CD4-positive, alpha-beta T cell treated with Interleukin-4 for 4 hours (primary cell): ENCODE measurements around the gene SPIN4.
"Not testable (repeated sequence)": the region's sequence is repeated elsewhere in the genome, so short reads cannot be mapped to it uniquely, and the experiment has no call there.

Experiments used
- DNase-seq: peaks from one replicate; pipeline ENCODE4 v3.0.0-alpha.2; 2020

The SPIN4 gene

DNA sequence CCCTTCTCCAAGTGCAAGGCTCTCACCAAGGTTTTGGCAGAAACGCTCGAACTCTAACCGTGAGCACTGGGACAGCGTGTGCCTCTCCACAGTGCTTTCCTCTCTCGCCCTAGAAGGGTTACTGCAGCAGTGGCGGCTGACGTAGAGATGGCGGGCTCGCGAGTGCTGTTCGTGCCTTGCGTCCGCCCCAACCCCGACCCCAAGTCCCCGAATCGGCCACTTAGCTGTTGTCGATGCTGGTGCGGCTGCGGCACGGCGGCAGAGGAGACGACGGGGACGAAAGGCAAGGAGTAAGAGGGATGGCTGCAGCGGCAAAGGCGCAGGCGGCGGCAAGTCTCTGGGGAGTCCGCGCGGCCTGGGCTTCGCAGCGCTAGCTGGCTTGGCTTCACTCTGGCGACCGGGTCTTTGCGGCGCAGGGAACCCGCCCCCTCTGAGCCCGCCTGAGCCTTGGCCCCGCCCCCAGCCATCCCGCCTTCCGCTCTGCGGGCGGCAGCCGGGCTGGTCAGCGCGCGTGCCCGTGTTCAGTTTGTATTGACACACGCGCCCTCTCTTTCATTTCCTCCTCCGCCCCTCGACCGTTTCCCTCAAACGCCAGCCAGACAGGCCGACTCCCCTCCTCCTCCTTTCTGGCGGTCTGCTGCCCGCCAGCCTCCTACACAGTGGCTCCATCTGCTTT lies at the start of gene SPIN4:
Gene SPIN4 (minus strand): TSS at position 392 of the 676 bp plus-strand sequence. CDS start 513 bp downstream, outside the sequence.
- DNase-seq, result peak; percentile 52

DNA sequence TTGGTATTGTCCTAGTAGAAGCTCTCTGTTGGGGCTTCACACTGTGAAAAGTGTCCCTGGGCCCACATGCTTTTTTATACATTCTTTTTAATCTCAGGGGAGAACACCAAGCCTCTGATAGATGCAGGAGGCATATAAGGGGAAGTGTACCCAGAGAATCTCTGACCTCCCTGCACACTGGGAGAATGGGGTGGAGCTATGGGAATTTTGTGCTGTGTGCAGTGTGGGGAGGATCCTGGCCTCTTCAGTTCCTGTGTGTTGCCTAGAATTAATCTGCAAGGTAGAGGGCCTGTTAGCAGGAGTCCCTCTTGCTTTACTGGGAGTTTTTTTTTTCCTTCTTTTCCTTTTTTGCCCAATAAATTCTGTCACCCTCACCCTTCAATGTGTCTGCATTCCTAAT lies 49.2 kb upstream of the SPIN4 start:
- no peak for DNase-seq

GRCh38 chrX:63394872-63395271 lies 43.7 kb upstream of the SPIN4 start:
- DNase-seq, result no peak

- not testable (repeated sequence) for DNase-seq
These were observed 42.0 kb upstream of the SPIN4 start for GRCh38 chrX:63393094-63393493.

- DNase-seq, result no peak
These were observed 36.3 kb upstream of the SPIN4 start for GRCh38 chrX:63387411-63387810.

DNA sequence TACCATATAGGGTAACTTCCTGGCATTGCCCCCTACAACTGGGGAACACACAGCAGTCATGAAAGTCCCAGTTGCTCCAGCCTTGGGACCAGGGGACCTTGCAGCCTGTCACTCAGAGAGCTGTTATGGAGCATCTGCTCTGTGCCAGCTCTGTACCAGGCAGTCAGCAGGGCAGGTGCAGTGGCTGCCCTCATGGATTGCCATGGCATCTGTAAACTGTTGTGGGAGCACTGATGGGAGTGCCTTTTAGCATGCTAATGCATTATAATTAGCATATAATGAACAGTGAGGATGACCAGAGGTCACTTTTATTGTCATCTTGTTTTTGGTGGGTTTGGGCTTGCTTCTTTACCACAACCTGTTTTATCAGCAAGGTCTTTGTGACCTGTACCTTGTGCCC lies 33.1 kb upstream of the SPIN4 start:
- not testable (repeated sequence) for DNase-seq

GRCh38 chrX:63373012-63373411 lies 21.9 kb upstream of the SPIN4 start:
- DNase-seq, result not testable (repeated sequence)

- DNase-seq, result not testable (repeated sequence)
These were observed 16.6 kb upstream of the SPIN4 start for GRCh38 chrX:63367699-63368098.

DNA sequence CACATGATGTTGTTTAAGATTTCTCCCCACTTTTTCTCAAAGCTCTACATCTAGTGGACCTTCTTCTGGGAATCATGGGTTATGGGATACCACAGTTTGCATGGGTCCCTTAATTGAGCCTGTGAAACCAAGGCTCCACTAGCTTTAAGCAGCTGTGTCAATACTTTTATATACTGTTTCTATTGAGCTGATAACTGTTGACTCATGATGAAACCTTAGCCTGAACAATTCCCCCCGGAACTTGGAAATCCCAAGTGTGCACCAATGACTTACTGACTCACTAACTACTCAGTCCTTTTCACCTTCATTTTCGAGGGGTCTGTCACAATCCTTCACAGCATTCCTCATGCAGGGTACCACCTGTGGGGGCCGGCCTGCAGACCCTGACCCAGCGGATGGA lies 12.7 kb upstream of the SPIN4 start:
- DNase-seq, result no peak

DNA sequence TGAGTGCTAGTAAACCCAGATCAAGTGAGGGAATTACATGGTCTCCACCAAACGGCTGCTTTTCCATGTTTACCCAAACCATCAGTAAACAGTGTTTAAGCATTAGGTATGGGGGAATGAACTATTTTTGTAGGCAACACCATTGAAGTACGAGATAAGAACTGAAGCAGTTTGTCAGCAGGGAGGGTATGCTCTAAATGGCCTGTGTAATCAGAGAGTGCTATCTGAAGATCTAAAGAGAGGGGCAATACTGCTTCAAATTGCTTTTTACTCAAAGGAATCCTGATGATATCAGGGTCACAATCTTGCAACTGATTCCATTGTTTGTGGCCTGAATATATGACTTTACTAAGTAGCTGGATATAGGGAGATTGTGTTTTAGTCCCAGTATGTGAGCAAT lies 10.4 kb upstream of the SPIN4 start:
- no peak for DNase-seq

GRCh38 chrX:63354484-63354883 lies 3.4 kb upstream of the SPIN4 start:
- DNase-seq, result no peak

GRCh38 chrX:63350465-63350877 lies 661 bp downstream of the SPIN4 start:
- DNase-seq, result no peak

DNA sequence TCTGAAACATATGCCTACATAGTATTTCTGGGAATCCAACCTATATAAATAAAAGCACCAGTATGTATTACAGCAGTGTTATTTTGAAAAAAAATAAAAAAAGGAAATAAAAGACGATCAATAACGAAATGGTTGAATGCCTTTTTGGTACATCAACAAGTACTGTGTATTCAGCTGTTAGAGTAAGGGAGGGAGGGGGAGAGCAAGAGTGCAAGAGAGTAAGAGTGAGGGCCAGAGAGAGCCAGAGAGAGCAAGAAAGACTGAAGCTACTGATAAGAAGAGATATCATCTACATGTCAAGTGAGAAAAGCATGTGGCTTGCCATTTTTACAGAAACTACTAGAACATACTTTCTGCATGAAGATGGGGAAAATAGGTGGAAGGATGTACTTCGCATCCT lies 1.8 kb downstream of the SPIN4 start:
- no peak for DNase-seq

DNA sequence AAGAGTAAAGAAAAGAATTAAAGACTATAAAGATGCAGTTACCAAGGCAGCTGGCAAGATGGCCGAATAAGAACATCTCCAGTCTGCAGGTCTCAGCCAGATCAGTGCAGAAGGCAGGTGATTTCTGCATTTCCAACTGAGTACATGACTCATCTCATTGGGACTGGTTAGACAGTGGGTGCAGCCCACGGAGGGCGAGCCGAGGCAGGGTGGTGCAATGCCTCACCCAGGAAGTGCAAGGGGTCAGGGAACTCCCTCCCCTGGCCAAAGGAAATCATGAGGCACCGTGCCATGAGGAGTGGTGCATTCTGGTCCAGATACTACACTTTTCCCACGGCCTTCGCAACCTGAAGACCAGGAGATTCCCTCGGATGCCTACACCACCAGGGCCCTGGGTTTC lies 20.5 kb downstream of the SPIN4 start:
- no peak for DNase-seq

- no peak for DNase-seq
These were observed 23.3 kb downstream of the SPIN4 start for GRCh38 chrX:63327788-63328187.

DNA sequence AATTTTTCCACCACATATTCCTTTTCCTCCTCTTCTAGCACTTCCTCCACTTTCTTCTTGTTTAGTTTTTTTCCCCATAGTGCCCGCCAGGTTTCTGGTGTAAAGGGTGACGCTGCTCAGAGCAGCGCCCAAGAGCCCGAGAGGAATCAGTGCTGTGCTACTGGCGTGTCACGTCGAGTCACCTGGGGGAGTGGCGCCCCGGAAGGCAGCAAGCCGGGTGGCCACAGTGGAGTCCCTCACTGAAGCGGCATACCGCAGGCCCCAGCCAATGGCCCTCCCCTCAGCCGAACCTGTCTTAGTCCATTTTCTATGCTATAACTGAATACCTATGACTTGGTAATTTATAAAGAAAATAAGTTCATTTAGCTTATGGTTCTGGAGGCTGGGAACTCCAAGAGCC lies 51.5 kb downstream of the SPIN4 start:
- DNase-seq, result no peak
